GM23338 (cell line): Measurements from ENCODE around the gene FAM209B. TPM values are rescaled to one million over a fixed set of nuclear protein-coding genes. Genes with fewer than 3 reads are reported as not detected.

Source experiments
- ATAC-seq: fragments of 200-7000 bp; cut with Tn5 transposase; 3 replicates; pipeline ENCODE4 v1.9.1; 2020
- DNase-seq: peaks from one replicate; pipeline ENCODE4 v3.0.0-alpha.2; 2015; ENCODE audit warnings: low spot score
- H2AFZ ChIP-seq: fragments of 200-600 bp; sonication (generic); 2 replicates; pipeline ENCODE4 v1.8.0; 2016; ENCODE audit warnings: antibody characterized with exemption, mild to moderate bottlenecking, moderate library complexity
- H3F3A ChIP-seq: fragments of 200-600 bp; sonication (generic); replicated peaks from 2 replicates; pipeline ENCODE4 v1.8.0; 2017; ENCODE audit warnings: antibody characterized with exemption, mixed run types, low read depth
- H3K27ac ChIP-seq: fragments of 200-600 bp; sonication (generic); 2 replicates; pipeline ENCODE4 v1.6.1; 2016; ENCODE audit warnings: low read depth
- H3K27me3 ChIP-seq: fragments of 200-600 bp; sonication (generic); 2 replicates; pipeline ENCODE4 v1.8.0; 2016; ENCODE audit warnings: mild to moderate bottlenecking, mixed run types, moderate library complexity; ENCODE audit not compliant: insufficient read depth
- H3K36me3 ChIP-seq: fragments of 200-600 bp; sonication (generic); 2 replicates; pipeline ENCODE4 v1.8.0; 2016; ENCODE audit warnings: mild to moderate bottlenecking; ENCODE audit not compliant: insufficient read depth
- H3K4me1 ChIP-seq: fragments of 200-600 bp; sonication (generic); 2 replicates; pipeline ENCODE4 v1.8.0; 2016; ENCODE audit warnings: mild to moderate bottlenecking, moderate library complexity; ENCODE audit not compliant: insufficient read depth
- H3K4me2 ChIP-seq: fragments of 200-600 bp; sonication (generic); 2 replicates; pipeline ENCODE4 v1.7.1; 2017; ENCODE audit warnings: mixed run types
- H3K4me3 ChIP-seq: fragments of 200-600 bp; sonication (generic); 2 replicates; pipeline ENCODE4 v1.6.1; 2016; ENCODE audit warnings: mixed run types
- H3K79me2 ChIP-seq: fragments of 200-600 bp; sonication (generic); replicated peaks from 2 replicates; pipeline ENCODE4 v1.8.0; 2017; ENCODE audit warnings: mild to moderate bottlenecking; ENCODE audit not compliant: insufficient read depth
- H3K9me2 ChIP-seq: fragments of 200-600 bp; sonication (generic); 2 replicates; pipeline ENCODE4 v1.8.0; 2017; ENCODE audit not compliant: insufficient read depth
- H4K20me1 ChIP-seq: fragments of 200-600 bp; sonication (generic); replicated peaks from 2 replicates; pipeline ENCODE4 v1.8.0; 2017; ENCODE audit warnings: mild to moderate bottlenecking; ENCODE audit not compliant: insufficient read depth
- H3K27ac Mint-ChIP-seq: 2 replicates; pipeline ENCODE4 v1.8.0; 2020; ENCODE audit warnings: inconsistent platforms, mild to moderate bottlenecking, moderate library complexity, mixed read lengths
- H3K27me3 Mint-ChIP-seq: 3 replicates; pipeline ENCODE4 v1.8.0; 2022; ENCODE audit warnings: low read depth, mild to moderate bottlenecking, moderate library complexity, mixed read lengths, inconsistent platforms; ENCODE audit not compliant: insufficient read depth, poor library complexity
- H3K36me3 Mint-ChIP-seq: 3 replicates; pipeline ENCODE4 v1.8.0; 2021; ENCODE audit warnings: low read depth, mild to moderate bottlenecking, inconsistent platforms, moderate library complexity, mixed read lengths
- H3K4me1 Mint-ChIP-seq: 3 replicates; pipeline ENCODE4 v1.8.0; 2020; ENCODE audit warnings: mild to moderate bottlenecking, inconsistent platforms, mixed read lengths
- H3K4me3 Mint-ChIP-seq: 3 replicates; pipeline ENCODE4 v1.8.0; 2021; ENCODE audit warnings: moderate library complexity, mild to moderate bottlenecking, inconsistent platforms, mixed read lengths
- H3K9me3 Mint-ChIP-seq: 3 replicates; pipeline ENCODE4 v1.8.0; 2020; ENCODE audit warnings: moderate library complexity, mild to moderate bottlenecking, inconsistent platforms, mixed read lengths
- CREB1 ChIP-seq: fragments of 250-450 bp; sonication (Bioruptor Pico); IDR thresholded peaks from 2 replicates; pipeline ENCODE4 v1.5.0; 2020; ENCODE audit warnings: low read depth, mild to moderate bottlenecking, moderate library complexity
- ETS1 ChIP-seq: IDR thresholded peaks from 2 replicates; pipeline ENCODE4 v1.6.1; 2016; ENCODE audit warnings: antibody characterized with exemption
- EZH2 ChIP-seq: fragments of 200-600 bp; sonication (generic); IDR thresholded peaks from one replicate; pipeline ENCODE4 v1.8.0; 2017; ENCODE audit warnings: antibody characterized with exemption, mild to moderate bottlenecking, low read depth; ENCODE audit not compliant: unreplicated experiment
- EZH2phosphoT487 ChIP-seq: fragments of 200-600 bp; sonication (generic); IDR thresholded peaks from one replicate; pipeline ENCODE4 v1.8.1; 2018; ENCODE audit warnings: antibody characterized with exemption; ENCODE audit not compliant: unreplicated experiment
- JUNB ChIP-seq: IDR thresholded peaks from one replicate; pipeline ENCODE4 v1.6.1; 2016; ENCODE audit warnings: antibody characterized with exemption; ENCODE audit not compliant: unreplicated experiment
- NANOG ChIP-seq: IDR thresholded peaks from 2 replicates; pipeline ENCODE4 v1.6.1; 2016; ENCODE audit warnings: antibody characterized with exemption, borderline replicate concordance
- POLR2AphosphoS5 ChIP-seq: IDR thresholded peaks from 2 replicates; pipeline ENCODE4 v1.6.1; 2016; ENCODE audit warnings: antibody characterized with exemption, low read depth
- REST ChIP-seq: IDR thresholded peaks from one replicate; pipeline ENCODE4 v1.6.1; 2018; ENCODE audit warnings: antibody characterized with exemption; ENCODE audit not compliant: unreplicated experiment
- STAT1 ChIP-seq: IDR thresholded peaks from one replicate; pipeline ENCODE4 v1.6.1; 2016; ENCODE audit warnings: antibody characterized with exemption; ENCODE audit not compliant: unreplicated experiment
- ZNF114 ChIP-seq: fragments of 250-450 bp; sonication (Bioruptor Pico); IDR thresholded peaks from 2 replicates; pipeline ENCODE4 v1.5.0; 2020; ENCODE audit warnings: mild to moderate bottlenecking, moderate library complexity
- ZNF331 ChIP-seq: fragments of 250-450 bp; sonication (Bioruptor Pico); IDR thresholded peaks from 2 replicates; pipeline ENCODE4 v1.5.0; 2020; ENCODE audit warnings: low read depth, mild to moderate bottlenecking, moderate library complexity
- polyA plus RNA-seq: library from polyadenylated mRNA; unstranded; fragments of >200 nt; fragmentation: Nextera tagmentation; extraction: Ambion mirVana; gene quantifications from 2 replicates; pipeline ENCODE4 v1.2.1, GENCODE V29; 2016
- total RNA-seq: library from RNA; depleted of rRNA; stranded (reverse); fragments of >200 nt; shearing (Covaris generic); gene quantifications from 2 replicates; pipeline ENCODE4 v1.2.3, GENCODE V29; 2014
- TF ChIP-seq, protein P1 (sequence below): fragments of 250-450 bp; sonication (Bioruptor Pico); IDR thresholded peaks from 2 replicates; pipeline ENCODE4 v1.5.0; 2020; ENCODE audit warnings: mild to moderate bottlenecking, moderate library complexity
- TF ChIP-seq, protein P2 (sequence below), 2 experiments: fragments of 200-600 bp in 1 of 2; sonication (generic) in 1 of 2; conservative IDR thresholded peaks; 2 replicates each; pipeline versions ENCODE4 v1.5.1 to v1.6.1; 2016 to 2017; ENCODE audit warnings: antibody characterized with exemption in 2 of 2, low read depth in 2 of 2, mild to moderate bottlenecking in 2 of 2, moderate library complexity in 1 of 2

The FAM209B gene
- total and polyA plus RNA-seq, 2 experiments from 2014 or later = 1.1 TPM; not detected in 1

DNA sequence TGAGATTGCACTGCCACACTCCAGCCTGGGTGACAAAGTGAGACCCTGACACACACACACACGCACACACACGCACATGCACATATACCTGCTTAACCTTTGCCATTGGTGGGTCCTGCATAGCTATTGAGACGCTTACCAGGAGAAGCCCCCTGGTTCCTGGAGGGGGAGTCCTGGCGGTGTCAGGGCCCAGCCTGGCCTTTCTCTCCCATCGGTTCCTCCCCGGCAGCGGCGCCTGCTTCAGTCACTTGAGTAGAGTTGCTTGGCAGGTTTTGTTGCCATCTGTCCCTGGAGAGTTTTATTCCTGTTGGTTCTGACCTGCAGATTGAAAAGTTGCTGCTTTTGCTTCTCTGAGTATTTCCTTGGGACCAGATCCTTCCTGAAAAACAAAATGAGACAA is 29.1 kb upstream of the FAM209B start:
- Histone ChIP-seq H3K4me1 (no peaks in the 10 kb centered on the region), H3K27ac (no peak overlapping the region), H3K9me2 (no peaks in the 10 kb centered on the region), H3K4me2 (no peak overlapping the region), H3K36me3 (no peaks in the 10 kb centered on the region), H3K27me3 (no peaks in the 10 kb centered on the region), H2AFZ (no peak overlapping the region), H3K79me2 (0 out of 2 replicates have a peak, but pooled peaks cover 6% of the 10 kb centered on the region), H3F3A (no peaks in the 10 kb centered on the region), H3K4me3 (no peak overlapping the region), H4K20me1 (peaks cover 5% of the 10 kb centered on the region; the same call in 1 of the 2 replicates)
- Mint-ChIP-seq H3K36me3 (no peaks in the 10 kb centered on the region), H3K27me3 (no peaks in the 10 kb centered on the region), H3K27ac (peak overlapping the region; percentile 61), H3K4me3 (no peak overlapping the region), H3K4me1 (no peaks in the 10 kb centered on the region), H3K9me3 (no peaks in the 10 kb centered on the region)
- TF ChIP-seq ZNF331 (CRISPR knock-in tag) (no peak), CREB1 (CRISPR knock-in tag) (no peak), STAT1 (no peak), ZNF114 (CRISPR knock-in tag) (no peak), EZH2phosphoT487 (no peak), POLR2AphosphoS5 (no peak), REST (no peak), JUNB (no peak), EZH2 (no peak), NANOG (no peak), ETS1 (no peak)
- TF ChIP-seq, protein P1, sequence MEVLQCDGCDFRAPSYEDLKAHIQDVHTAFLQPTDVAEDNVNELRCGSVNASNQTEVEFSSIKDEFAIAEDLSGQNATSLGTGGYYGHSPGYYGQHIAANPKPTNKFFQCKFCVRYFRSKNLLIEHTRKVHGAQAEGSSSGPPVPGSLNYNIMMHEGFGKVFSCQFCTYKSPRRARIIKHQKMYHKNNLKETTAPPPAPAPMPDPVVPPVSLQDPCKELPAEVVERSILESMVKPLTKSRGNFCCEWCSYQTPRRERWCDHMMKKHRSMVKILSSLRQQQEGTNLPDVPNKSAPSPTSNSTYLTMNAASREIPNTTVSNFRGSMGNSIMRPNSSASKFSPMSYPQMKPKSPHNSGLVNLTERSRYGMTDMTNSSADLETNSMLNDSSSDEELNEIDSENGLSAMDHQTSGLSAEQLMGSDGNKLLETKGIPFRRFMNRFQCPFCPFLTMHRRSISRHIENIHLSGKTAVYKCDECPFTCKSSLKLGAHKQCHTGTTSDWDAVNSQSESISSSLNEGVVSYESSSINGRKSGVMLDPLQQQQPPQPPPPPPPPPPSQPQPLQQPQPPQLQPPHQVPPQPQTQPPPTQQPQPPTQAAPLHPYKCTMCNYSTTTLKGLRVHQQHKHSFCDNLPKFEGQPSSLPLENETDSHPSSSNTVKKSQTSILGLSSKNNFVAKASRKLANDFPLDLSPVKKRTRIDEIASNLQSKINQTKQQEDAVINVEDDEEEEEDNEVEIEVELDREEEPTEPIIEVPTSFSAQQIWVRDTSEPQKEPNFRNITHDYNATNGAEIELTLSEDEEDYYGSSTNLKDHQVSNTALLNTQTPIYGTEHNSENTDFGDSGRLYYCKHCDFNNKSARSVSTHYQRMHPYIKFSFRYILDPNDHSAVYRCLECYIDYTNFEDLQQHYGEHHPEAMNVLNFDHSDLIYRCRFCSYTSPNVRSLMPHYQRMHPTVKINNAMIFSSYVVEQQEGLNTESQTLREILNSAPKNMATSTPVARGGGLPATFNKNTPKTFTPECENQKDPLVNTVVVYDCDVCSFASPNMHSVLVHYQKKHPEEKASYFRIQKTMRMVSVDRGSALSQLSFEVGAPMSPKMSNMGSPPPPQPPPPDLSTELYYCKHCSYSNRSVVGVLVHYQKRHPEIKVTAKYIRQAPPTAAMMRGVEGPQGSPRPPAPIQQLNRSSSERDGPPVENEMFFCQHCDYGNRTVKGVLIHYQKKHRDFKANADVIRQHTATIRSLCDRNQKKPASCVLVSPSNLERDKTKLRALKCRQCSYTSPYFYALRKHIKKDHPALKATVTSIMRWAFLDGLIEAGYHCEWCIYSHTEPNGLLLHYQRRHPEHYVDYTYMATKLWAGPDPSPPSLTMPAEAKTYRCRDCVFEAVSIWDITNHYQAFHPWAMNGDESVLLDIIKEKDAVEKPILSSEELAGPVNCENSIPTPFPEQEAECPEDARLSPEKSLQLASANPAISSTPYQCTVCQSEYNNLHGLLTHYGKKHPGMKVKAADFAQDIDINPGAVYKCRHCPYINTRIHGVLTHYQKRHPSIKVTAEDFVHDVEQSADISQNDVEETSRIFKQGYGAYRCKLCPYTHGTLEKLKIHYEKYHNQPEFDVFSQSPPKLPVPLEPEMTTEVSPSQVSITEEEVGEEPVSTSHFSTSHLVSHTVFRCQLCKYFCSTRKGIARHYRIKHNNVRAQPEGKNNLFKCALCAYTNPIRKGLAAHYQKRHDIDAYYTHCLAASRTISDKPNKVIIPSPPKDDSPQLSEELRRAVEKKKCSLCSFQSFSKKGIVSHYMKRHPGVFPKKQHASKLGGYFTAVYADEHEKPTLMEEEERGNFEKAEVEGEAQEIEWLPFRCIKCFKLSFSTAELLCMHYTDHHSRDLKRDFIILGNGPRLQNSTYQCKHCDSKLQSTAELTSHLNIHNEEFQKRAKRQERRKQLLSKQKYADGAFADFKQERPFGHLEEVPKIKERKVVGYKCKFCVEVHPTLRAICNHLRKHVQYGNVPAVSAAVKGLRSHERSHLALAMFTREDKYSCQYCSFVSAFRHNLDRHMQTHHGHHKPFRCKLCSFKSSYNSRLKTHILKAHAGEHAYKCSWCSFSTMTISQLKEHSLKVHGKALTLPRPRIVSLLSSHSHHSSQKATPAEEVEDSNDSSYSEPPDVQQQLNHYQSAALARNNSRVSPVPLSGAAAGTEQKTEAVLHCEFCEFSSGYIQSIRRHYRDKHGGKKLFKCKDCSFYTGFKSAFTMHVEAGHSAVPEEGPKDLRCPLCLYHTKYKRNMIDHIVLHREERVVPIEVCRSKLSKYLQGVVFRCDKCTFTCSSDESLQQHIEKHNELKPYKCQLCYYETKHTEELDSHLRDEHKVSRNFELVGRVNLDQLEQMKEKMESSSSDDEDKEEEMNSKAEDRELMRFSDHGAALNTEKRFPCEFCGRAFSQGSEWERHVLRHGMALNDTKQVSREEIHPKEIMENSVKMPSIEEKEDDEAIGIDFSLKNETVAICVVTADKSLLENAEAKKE (CRISPR knock-in tag) = no peak
- TF ChIP-seq, protein P2, sequence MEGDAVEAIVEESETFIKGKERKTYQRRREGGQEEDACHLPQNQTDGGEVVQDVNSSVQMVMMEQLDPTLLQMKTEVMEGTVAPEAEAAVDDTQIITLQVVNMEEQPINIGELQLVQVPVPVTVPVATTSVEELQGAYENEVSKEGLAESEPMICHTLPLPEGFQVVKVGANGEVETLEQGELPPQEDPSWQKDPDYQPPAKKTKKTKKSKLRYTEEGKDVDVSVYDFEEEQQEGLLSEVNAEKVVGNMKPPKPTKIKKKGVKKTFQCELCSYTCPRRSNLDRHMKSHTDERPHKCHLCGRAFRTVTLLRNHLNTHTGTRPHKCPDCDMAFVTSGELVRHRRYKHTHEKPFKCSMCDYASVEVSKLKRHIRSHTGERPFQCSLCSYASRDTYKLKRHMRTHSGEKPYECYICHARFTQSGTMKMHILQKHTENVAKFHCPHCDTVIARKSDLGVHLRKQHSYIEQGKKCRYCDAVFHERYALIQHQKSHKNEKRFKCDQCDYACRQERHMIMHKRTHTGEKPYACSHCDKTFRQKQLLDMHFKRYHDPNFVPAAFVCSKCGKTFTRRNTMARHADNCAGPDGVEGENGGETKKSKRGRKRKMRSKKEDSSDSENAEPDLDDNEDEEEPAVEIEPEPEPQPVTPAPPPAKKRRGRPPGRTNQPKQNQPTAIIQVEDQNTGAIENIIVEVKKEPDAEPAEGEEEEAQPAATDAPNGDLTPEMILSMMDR (conservative IDR thresholded peaks at IDR 0.05; ENCODE audit: low read depth in 2 of 2) = no peak
- ATAC-seq (peak; percentile 53), DNase-seq (peak; percentile 37)
